GM18870 (cell line): ENCODE results near the gene GTF2F1.
"Not testable (repeated sequence)": the region's sequence is repeated elsewhere in the genome, so short reads cannot be mapped to it uniquely, and the experiment has no call there.

ENCODE experiments used
- ATAC-seq: cut with Tn5 transposase; IDR thresholded peaks from one replicate; pipeline ENCODE4 v1.9.1; 2021; ENCODE audit warnings: moderate library complexity; ENCODE audit not compliant: unreplicated experiment

GTF2F1 gene

GRCh38 chr19:6393074-6393982, at the start of gene GTF2F1:
TSS of gene GTF2F1 (minus strand) at chr19:6393164. CDS start at chr19:6392995, 169 bp downstream.
- ATAC-seq: peak; percentile 67

GRCh38 chr19:6442087-6442688, 49.2 kb upstream of the GTF2F1 start:
- no peak for ATAC-seq

GRCh38 chr19:6440905-6441304, 47.9 kb upstream of the GTF2F1 start:
- ATAC-seq: no peak

- ATAC-seq: no peak
Measured at GRCh38 chr19:6439743-6440142, 46.8 kb upstream of the GTF2F1 start.

GRCh38 chr19:6433663-6434062, 40.7 kb upstream of the GTF2F1 start, which contains the start of gene SLC25A41:
TSS of gene SLC25A41 (minus strand) at chr19:6433763. CDS start at chr19:6433693, 70 bp downstream.
- no peak for ATAC-seq

GRCh38 chr19:6433165-6433564, 40.2 kb upstream of the GTF2F1 start:
- ATAC-seq: no peak

GRCh38 chr19:6431891-6432290, 38.9 kb upstream of the GTF2F1 start:
- ATAC-seq: no peak

- no peak for ATAC-seq
Measured at GRCh38 chr19:6429419-6430221, 36.7 kb upstream of the GTF2F1 start.

- ATAC-seq: not testable (repeated sequence)
Measured at GRCh38 chr19:6428692-6429418, 35.9 kb upstream of the GTF2F1 start.

GRCh38 chr19:6427131-6427530, 34.2 kb upstream of the GTF2F1 start:
- no peak for ATAC-seq

GRCh38 chr19:6425732-6426620, 33.0 kb upstream of the GTF2F1 start:
- no peak for ATAC-seq

- ATAC-seq: peak; percentile 86
Measured at GRCh38 chr19:6424939-6425731, 32.2 kb upstream of the GTF2F1 start.

GRCh38 chr19:6424195-6424938, 31.4 kb upstream of the GTF2F1 start, which contains the start of gene KHSRP:
TSS of gene KHSRP (minus strand) at chr19:6424811. CDS start at chr19:6424701, 110 bp downstream.
- no peak for ATAC-seq

- no peak for ATAC-seq
Measured at GRCh38 chr19:6423499-6424194, 30.7 kb upstream of the GTF2F1 start.

GRCh38 chr19:6421075-6422014, 28.4 kb upstream of the GTF2F1 start:
- no peak for ATAC-seq

- no peak for ATAC-seq
Measured at GRCh38 chr19:6418562-6418932, 25.6 kb upstream of the GTF2F1 start.
